Thoracic aorta (tissue), 2 donors: ENCODE results near the gene CNTLN. TPM values are rescaled to one million over a fixed set of nuclear protein-coding genes. Genes with fewer than 3 reads are reported as not detected.
"Not testable (repeated sequence)": the region's sequence is repeated elsewhere in the genome, so short reads cannot be mapped to it uniquely, and the experiment has no call there.

Experiments used
- ATAC-seq: fragments of 150-250 bp; one replicate; pipeline ENCODE4 v1.8.0; 2017; ENCODE audit warnings: low read depth; ENCODE audit not compliant: insufficient number of reproducible peaks, low FRiP score
- DNase-seq: peaks from one replicate; pipeline ENCODE4 v3.0.0-alpha.2; 2020; ENCODE audit warnings: low spot score
- H3K27ac ChIP-seq, 2 donors: fragments of 200-600 bp; sonication (generic); 1 replicate in 1 of 2; 2 replicates in 1 of 2; pipeline ENCODE4 v1.5.1; 2016; ENCODE audit warnings: mild to moderate bottlenecking in 2 of 2, moderate library complexity in 2 of 2
- H3K27me3 ChIP-seq: fragments of 200-600 bp; sonication (generic); replicated peaks from 2 replicates; pipeline ENCODE4 v1.6.0; 2016; ENCODE audit warnings: mild to moderate bottlenecking; ENCODE audit not compliant: insufficient read depth
- H3K36me3 ChIP-seq: fragments of 200-600 bp; sonication (generic); one replicate; pipeline ENCODE4 v1.5.1; 2016
- H3K4me1 ChIP-seq, 2 donors: fragments of 200-600 bp; sonication (generic); 1 replicate in 1 of 2; 2 replicates in 1 of 2; pipeline versions ENCODE4 v1.5.1 to v1.6.0; 2016; ENCODE audit warnings: low read depth in 2 of 2, mild to moderate bottlenecking in 1 of 2; ENCODE audit not compliant: control insufficient read depth in 1 of 2
- H3K4me3 ChIP-seq: fragments of 200-600 bp; sonication (generic); 2 replicates; pipeline ENCODE4 v1.5.1; 2016; ENCODE audit warnings: mild to moderate bottlenecking
- H3K9me3 ChIP-seq: fragments of 200-600 bp; sonication (generic); 2 replicates; pipeline ENCODE4 v1.5.1; 2016
- CTCF ChIP-seq: fragments of 200-600 bp; sonication (generic); IDR thresholded peaks from one replicate; pipeline ENCODE4 v1.5.1; 2019; ENCODE audit warnings: antibody characterized with exemption
- total RNA-seq, 2 donors: library from RNA; depleted of rRNA; stranded (reverse); fragments of >200 nt; gene quantifications; one replicate each; pipeline versions ENCODE4 v1.1.0 to v1.2.3, GENCODE V29; 2016

CNTLN gene
- total RNA-seq, 2 donors from 2014 or later = 11.4 to 16.4 TPM

- no peak overlapping the region for H3K27ac ChIP-seq
- H3K36me3 ChIP-seq = peaks cover 2% of the 10 kb centered on the region
- DNase-seq (no peak), ATAC-seq (no peak)
- no peak overlapping the region for H3K4me3 ChIP-seq
- H3K4me1 ChIP-seq = no peaks in the 10 kb centered on the region
- no peak for TF ChIP-seq CTCF
- no peaks in the 10 kb centered on the region for H3K9me3 ChIP-seq
- H3K27me3 ChIP-seq = no peaks in the 10 kb centered on the region
Measured at GRCh38 chr9:17349831-17350230, 215.0 kb downstream of the CNTLN start.

- DNase-seq, H3K27ac ChIP-seq, H3K4me1 ChIP-seq, H3K27me3 ChIP-seq, H3K9me3 ChIP-seq, ATAC-seq, H3K36me3 ChIP-seq, H3K4me3 ChIP-seq: not testable (repeated sequence)
Measured at GRCh38 chr9:17354006-17354405, 219.2 kb downstream of the CNTLN start.

GRCh38 chr9:17361378-17361777 lies 226.5 kb downstream of the CNTLN start:
- DNase-seq (no peak), ATAC-seq (no peak)
- H3K9me3 ChIP-seq = no peaks in the 10 kb centered on the region
- H3K4me3 ChIP-seq = no peak overlapping the region
- H3K4me1 ChIP-seq = no peaks in the 10 kb centered on the region
- no peaks in the 10 kb centered on the region for H3K36me3 ChIP-seq
- no peak overlapping the region for H3K27ac ChIP-seq
- no peak for TF ChIP-seq CTCF
- H3K27me3 ChIP-seq = no peaks in the 10 kb centered on the region

GRCh38 chr9:17367035-17367434 lies 232.2 kb downstream of the CNTLN start:
- TF ChIP-seq CTCF = no peak
- Histone ChIP-seq H3K36me3 (peaks cover 17% of the 10 kb centered on the region), H3K27me3 (no peaks in the 10 kb centered on the region), H3K4me3 (no peak overlapping the region), H3K27ac (no peak overlapping the region), H3K9me3 (no peaks in the 10 kb centered on the region), H3K4me1 (no peaks in the 10 kb centered on the region)
- DNase-seq = no peak
- ATAC-seq = no peak

- H3K27ac ChIP-seq = no peak overlapping the region
- H3K4me1 ChIP-seq = no peaks in the 10 kb centered on the region
- no peaks in the 10 kb centered on the region for H3K9me3 ChIP-seq
- H3K27me3 ChIP-seq = no peaks in the 10 kb centered on the region
- DNase-seq = no peak
- H3K36me3 ChIP-seq = no peaks in the 10 kb centered on the region
- H3K4me3 ChIP-seq = no peak overlapping the region
- ATAC-seq = no peak
- TF ChIP-seq CTCF = no peak
Measured at GRCh38 chr9:17380126-17380861, 245.5 kb downstream of the CNTLN start.

- no peak for DNase-seq
- no peak for TF ChIP-seq CTCF
- Histone ChIP-seq H3K9me3 (no peaks in the 10 kb centered on the region), H3K4me1 (no peaks in the 10 kb centered on the region), H3K4me3 (no peak overlapping the region), H3K27ac (no peak overlapping the region), H3K27me3 (no peaks in the 10 kb centered on the region), H3K36me3 (no peaks in the 10 kb centered on the region)
- ATAC-seq = no peak
Measured at GRCh38 chr9:17387565-17387964, 252.7 kb downstream of the CNTLN start.
